ENCODE data around the gene COL12A1.

GRCh38 chr6:75070244-75070643 lies 135.6 kb downstream of the COL12A1 start:
- TF ChIP-seq CTCF (IDR thresholded peaks at IDR 0.05; ENCODE audit: poor library complexity, severe bottlenecking) (no peak), REST (IDR thresholded peaks at IDR 0.05; ENCODE audit: borderline replicate concordance) (no peak), EZH2 (IDR thresholded peaks at IDR 0.05; ENCODE audit: borderline replicate concordance, insufficient read depth, low read length, poor library complexity, severe bottlenecking) (no peak)
